ENCODE results near the gene TKFC.
"Not testable (repeated sequence)": the region's sequence is repeated elsewhere in the genome, so short reads cannot be mapped to it uniquely, and the experiment has no call there.

Gene TKFC

GRCh38 chr11:61369372-61370348, 36.6 kb downstream of the TKFC start:
- DNase-seq = no peak

DNA sequence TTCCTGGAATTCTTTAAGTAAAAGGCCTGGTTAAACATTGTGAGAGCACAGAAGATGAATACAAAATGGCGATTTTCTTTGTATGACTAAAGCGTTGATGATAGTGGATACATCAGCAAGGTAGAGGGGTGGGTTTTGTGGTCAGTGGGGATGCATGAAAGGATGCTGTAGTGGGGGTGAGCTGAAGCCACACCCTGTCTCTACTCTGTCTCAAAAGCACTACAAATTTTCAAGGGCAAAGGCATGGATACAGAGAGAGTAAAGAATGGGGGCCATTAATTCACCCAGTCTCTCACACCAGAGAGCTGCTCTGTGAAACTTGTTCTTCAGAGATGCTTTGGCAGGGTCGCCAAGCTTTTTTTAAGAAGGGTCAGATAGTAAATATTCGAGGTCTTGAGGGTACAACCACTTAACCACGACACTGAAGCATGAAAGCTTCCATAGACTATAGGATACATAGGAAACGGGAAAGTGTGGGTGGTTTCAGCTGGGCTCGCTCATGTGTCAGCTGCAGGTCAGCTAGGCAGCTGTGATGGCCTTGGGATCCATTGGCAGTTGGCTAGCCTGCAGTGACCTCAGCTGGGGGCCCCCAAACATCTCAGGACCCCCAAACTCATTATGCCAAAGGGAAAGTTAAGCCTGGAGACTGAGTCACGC, 37.4 kb downstream of the TKFC start:
- DNase-seq = no peak

- DNase-seq = no peak
These were observed 39.8 kb downstream of the TKFC start for GRCh38 chr11:61372659-61373420.

- DNase-seq = no peak
These were observed 42.7 kb downstream of the TKFC start for GRCh38 chr11:61375761-61376108.

DNA sequence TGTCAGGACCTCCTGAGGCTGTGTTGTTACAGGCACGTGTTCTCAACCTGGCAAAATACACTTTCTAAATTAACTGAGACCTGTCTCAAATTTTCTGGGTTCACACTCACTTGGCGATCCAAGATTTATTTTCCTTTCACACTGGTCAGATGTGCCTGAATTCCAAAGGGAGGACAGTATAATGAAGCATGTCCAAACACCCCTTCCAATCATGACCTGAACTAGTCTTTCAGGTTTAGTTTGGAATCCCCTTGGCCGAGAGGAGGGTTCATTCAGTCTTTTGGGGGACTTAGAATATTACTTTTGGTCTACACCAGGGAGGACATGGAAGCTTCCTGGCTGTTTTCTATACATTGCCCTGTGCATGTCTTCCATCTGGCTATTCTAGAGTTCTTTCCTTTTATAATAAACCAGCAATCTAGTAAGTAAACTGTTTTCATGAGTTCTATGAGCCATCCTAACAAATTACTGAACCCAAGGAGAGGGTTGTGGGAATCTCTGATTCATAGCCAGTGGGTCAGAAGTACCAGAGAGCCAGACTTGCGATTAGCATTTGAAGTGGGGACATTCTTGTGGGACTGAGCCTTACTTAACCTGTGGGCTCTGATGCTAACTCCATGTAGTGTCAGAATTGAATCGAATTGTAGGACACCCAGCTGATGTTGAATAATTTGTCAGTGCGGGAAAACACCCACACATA, 44.6 kb downstream of the TKFC start:
- no peak for DNase-seq

- no peak for DNase-seq
These were observed 45.8 kb downstream of the TKFC start for GRCh38 chr11:61378713-61379313.

DNA sequence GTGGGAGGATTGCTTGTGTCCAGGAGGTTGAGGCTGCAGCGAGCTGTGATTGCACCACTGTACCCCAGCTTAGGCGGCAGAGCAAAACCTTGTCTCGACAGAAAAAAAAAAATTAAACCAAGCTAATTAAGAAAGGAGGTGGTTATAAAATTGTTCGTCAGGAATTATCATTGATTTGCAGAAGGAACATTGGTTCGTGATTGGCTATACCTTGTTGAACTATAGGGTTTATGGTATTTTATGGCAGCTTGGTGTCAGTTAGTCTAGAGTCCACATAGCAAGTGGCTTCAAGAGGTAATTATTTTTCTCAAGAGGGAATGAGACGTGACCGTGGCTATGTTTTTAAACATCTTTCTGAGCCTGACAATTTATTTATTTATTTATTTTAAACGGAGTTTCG, 47.9 kb downstream of the TKFC start:
- no peak for DNase-seq

DNA sequence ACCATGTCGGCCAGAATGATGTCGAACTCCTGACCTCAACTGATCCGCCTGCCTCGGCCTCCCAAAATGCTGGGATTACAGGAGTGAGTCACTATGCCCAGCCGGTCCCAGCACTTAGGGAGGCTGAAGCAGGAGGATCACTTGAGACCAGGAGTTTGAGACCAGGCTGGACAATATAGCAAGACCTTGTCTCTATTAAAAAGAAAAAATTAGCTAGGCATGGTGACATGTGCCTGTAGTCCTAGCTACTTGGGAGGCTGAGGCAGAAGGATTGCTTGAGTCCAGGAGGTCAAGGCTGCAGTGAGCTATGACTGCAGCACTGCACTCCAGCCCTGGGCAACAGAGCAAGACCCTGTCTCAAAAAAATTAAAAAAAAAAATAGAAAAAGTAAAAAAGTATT, 50.8 kb downstream of the TKFC start:
- not testable (repeated sequence) for DNase-seq

DNA sequence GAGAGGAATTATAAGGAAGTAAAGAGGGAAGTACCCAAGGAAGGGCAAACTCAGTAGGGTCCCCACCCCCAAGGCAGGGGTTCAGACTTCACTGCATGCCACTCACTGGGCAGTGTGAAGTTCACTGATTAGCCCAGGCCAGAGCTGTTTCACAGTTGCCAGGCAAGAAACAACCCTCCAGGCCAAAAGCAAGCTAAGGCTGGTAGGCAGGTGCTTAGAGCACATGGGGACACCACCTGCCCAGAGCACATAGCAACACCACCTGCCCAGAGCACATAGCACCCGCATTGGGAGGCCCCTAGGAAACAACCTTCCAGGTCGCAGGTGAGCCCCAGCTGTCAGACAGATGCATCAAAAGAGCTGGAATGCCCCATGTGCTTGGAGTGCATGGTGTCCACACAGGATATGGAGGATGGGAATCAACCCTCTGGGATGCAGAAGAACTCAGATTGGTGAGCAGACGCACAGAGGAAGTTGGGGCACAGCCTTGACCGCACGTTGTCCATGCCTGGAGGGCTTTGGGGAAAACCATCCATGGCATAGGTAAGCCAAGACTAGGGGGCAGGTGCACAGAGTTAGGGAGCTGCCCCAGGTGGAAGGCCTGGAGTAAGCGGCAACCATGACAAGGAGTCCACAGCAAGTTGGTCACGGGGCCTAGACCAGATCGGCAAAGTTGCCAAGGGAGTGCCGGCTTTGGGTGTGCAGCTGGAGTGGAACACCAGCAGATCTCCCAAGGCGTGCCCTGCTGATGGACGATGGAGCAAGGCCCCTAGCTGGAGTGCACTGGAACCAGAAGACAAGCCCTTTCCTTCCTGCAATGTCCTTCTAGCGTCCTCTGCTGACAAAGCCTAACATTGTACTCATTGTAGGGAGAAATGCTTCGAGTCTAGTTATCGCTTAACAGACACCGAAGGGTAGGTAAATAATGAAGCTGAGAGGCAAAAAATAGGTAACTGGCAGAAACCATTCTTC, 51.5 kb downstream of the TKFC start:
- peak; percentile 20 to 69 for DNase-seq

DNA sequence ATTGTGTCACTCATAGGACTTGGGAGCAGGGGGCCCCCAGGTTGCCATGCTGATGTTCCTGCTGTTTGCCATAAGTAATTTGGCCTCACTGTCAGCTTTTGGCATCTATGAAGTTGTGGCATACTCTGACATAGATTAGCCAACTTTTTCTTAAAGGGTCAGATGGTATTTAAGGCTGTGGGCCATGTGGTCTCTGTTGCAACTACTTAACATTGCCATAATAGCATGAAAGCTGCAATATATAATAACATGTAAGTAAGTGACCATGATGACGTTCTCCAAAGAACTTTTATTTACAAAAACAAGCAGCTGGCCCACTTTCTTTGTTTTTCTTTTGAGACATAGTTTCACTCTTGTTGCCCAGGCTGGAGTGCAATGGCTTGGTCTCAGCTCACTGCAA, 57.1 kb downstream of the TKFC start:
- DNase-seq = no peak

GRCh38 chr11:61392981-61393595, 60.1 kb downstream of the TKFC start:
- no peak for DNase-seq
